Osteoblast (primary cell): ENCODE data around the gene EBPL. TPM values are rescaled to one million over a fixed set of nuclear protein-coding genes. Genes with fewer than 3 reads are reported as not detected.

Experiments
- DNase-seq: peaks from one replicate; pipeline ENCODE4 v3.0.0; 2011; ENCODE audit warnings: low spot score, mixed read lengths; ENCODE audit not compliant: insufficient read length; ENCODE audit errors: missing footprints
- H2AFZ ChIP-seq: 2 replicates; pipeline ENCODE4 v1.6.0; 2011; ENCODE audit warnings: mild to moderate bottlenecking, low read length
- H3K27ac ChIP-seq: 2 replicates; pipeline ENCODE4 v1.5.1; 2011; ENCODE audit warnings: mild to moderate bottlenecking, low read depth, low read length, moderate library complexity
- H3K27me3 ChIP-seq: 2 replicates; pipeline ENCODE4 v1.6.0; 2012; ENCODE audit warnings: mild to moderate bottlenecking, control low read depth, inconsistent platforms, low read length, moderate library complexity; ENCODE audit not compliant: insufficient read depth
- H3K36me3 ChIP-seq: 2 replicates; pipeline ENCODE4 v1.5.1; 2011; ENCODE audit warnings: mild to moderate bottlenecking, low read length, control low read depth, moderate library complexity; ENCODE audit not compliant: insufficient read depth
- H3K4me1 ChIP-seq: 2 replicates; pipeline ENCODE4 v1.5.1; 2011; ENCODE audit warnings: mild to moderate bottlenecking, low read length, control low read depth, moderate library complexity; ENCODE audit not compliant: insufficient read depth
- H3K4me2 ChIP-seq: 2 replicates; pipeline ENCODE4 v1.6.0; 2011; ENCODE audit warnings: mild to moderate bottlenecking, low read length; ENCODE audit not compliant: insufficient read depth
- H3K4me3 ChIP-seq: fragments of 200-600 bp; sonication (generic); 3 replicates; pipeline ENCODE4 v1.5.1; 2012; ENCODE audit warnings: mild to moderate bottlenecking, low read length, inconsistent platforms; ENCODE audit not compliant: insufficient read depth
- H3K79me2 ChIP-seq: 2 replicates; pipeline ENCODE4 v1.6.0; 2012; ENCODE audit warnings: mild to moderate bottlenecking, low read length, control low read depth, inconsistent platforms; ENCODE audit not compliant: insufficient read depth
- H3K9me3 ChIP-seq: 2 replicates; pipeline ENCODE4 v1.5.1; 2011; ENCODE audit warnings: low read depth, low read length, control low read depth
- H4K20me1 ChIP-seq: 2 replicates; pipeline ENCODE4 v1.6.0; 2012; ENCODE audit warnings: mild to moderate bottlenecking, low read length, control low read depth; ENCODE audit not compliant: insufficient read depth
- CTCF ChIP-seq: IDR thresholded peaks from 2 replicates; pipeline ENCODE4 v1.5.1; 2011; ENCODE audit warnings: mild to moderate bottlenecking, low read depth, low read length, moderate library complexity; ENCODE audit errors: extremely low read depth
- total RNA-seq: library from RNA; depleted of rRNA; stranded (reverse); fragments of >200 nt; gene quantifications from 2 replicates; pipeline ENCODE4 v1.2.3, GENCODE V29; 2012

The EBPL gene
- total RNA-seq, 1 donor: 26.1 TPM

GRCh38 chr13:49694446-49694845 is 3.2 kb upstream of the EBPL start:
- Histone ChIP-seq H4K20me1 (peaks cover 5% of the 10 kb centered on the region), H2AFZ (no peak overlapping the region), H3K4me1 (peaks cover 12% of the 10 kb centered on the region), H3K79me2 (peaks cover 13% of the 10 kb centered on the region), H3K9me3 (no peaks in the 10 kb centered on the region), H3K27ac (no peak overlapping the region), H3K4me3 (no peak overlapping the region), H3K36me3 (peaks cover 12% of the 10 kb centered on the region), H3K4me2 (no peak overlapping the region), H3K27me3 (no peaks in the 10 kb centered on the region)
- no peak for DNase-seq
- no peak for TF ChIP-seq CTCF

GRCh38 chr13:49693877-49694276 is 2.6 kb upstream of the EBPL start:
- Histone ChIP-seq H4K20me1 (peaks cover 6% of the 10 kb centered on the region), H3K4me2 (no peak overlapping the region), H3K9me3 (no peaks in the 10 kb centered on the region), H3K4me3 (no peak overlapping the region), H3K36me3 (peaks cover 12% of the 10 kb centered on the region), H3K4me1 (peaks cover 13% of the 10 kb centered on the region), H3K27me3 (no peaks in the 10 kb centered on the region), H3K79me2 (peaks cover 17% of the 10 kb centered on the region), H3K27ac (no peak overlapping the region), H2AFZ (no peak overlapping the region)
- TF ChIP-seq CTCF: no peak
- peak; percentile 58 for DNase-seq

- peaks cover 9% of the 10 kb centered on the region for H4K20me1 ChIP-seq
- H3K4me3 ChIP-seq: no peak overlapping the region
- H3K27me3 ChIP-seq: no peaks in the 10 kb centered on the region
- no peak overlapping the region for H3K27ac ChIP-seq
- H3K79me2 ChIP-seq: peaks cover 21% of the 10 kb centered on the region
- no peak overlapping the region for H2AFZ ChIP-seq
- peaks cover 11% of the 10 kb centered on the region for H3K36me3 ChIP-seq
- H3K4me1 ChIP-seq: peaks cover 13% of the 10 kb centered on the region
- DNase-seq: peak; percentile 68
- H3K9me3 ChIP-seq: no peaks in the 10 kb centered on the region
- TF ChIP-seq CTCF: no peak
- no peak overlapping the region for H3K4me2 ChIP-seq
These were observed 2.0 kb upstream of the EBPL start for GRCh38 chr13:49693191-49693733.

- Histone ChIP-seq H3K4me1 (peaks cover 13% of the 10 kb centered on the region), H3K27ac (peak overlapping the region; percentile 66), H3K36me3 (no peaks in the 10 kb centered on the region), H3K4me3 (peak overlapping the region; percentile 85), H4K20me1 (peaks cover 14% of the 10 kb centered on the region), H3K27me3 (no peaks in the 10 kb centered on the region), H3K4me2 (peak overlapping the region; percentile 99), H3K79me2 (peaks cover 39% of the 10 kb centered on the region), H2AFZ (peak overlapping the region; percentile 83), H3K9me3 (no peaks in the 10 kb centered on the region)
- no peak for TF ChIP-seq CTCF
- DNase-seq: peak; percentile 85
These were observed 922 bp downstream of the EBPL start for GRCh38 chr13:49690133-49690994.
